ENCODE data around the gene ATP8A2. TPM values are rescaled to one million over a fixed set of nuclear protein-coding genes. Genes with fewer than 3 reads are reported as not detected.
"Not testable (repeated sequence)": the region's sequence is repeated elsewhere in the genome, so short reads cannot be mapped to it uniquely, and the experiment has no call there.

ATP8A2 gene
- total RNA-seq, 2 experiments from 2014 or later = not detected

GRCh38 chr13:25783601-25784024 lies 411.8 kb downstream of the ATP8A2 start:
- Histone ChIP-seq H3K27ac (ENCODE audit: low read depth, low read length, poor library complexity, severe bottlenecking) (no peak overlapping the region), H3K9me2 (ENCODE audit: insufficient read depth, low read length) (no peaks in the 10 kb centered on the region), H3K4me1 (ENCODE audit: insufficient read depth, low read length, poor library complexity, severe bottlenecking) (peaks cover 12% of the 10 kb centered on the region), H3K4me3 (ENCODE audit: low read depth, low read length, poor library complexity, severe bottlenecking) (no peak overlapping the region), H4K20me1 (ENCODE audit: insufficient read depth, low read length) (no peaks in the 10 kb centered on the region), H3K4me2 (ENCODE audit: low read length) (no peak overlapping the region), H3K79me2 (ENCODE audit: insufficient read depth, low read depth, low read length) (no peaks in the 10 kb centered on the region), H2AFZ (ENCODE audit: low read length) (no peak overlapping the region), H3K36me3 (ENCODE audit: insufficient read depth, low read length) (no peaks in the 10 kb centered on the region), H3K9me3 (ENCODE audit: low read length) (no peaks in the 10 kb centered on the region)
- BruUV-seq (replicated peaks) = no TSS peak
- intact Hi-C loops (cut with micrococcal nuclease; ENCODE audit: unreplicated experiment) = no loop called here
- DNase-seq (ENCODE audit: low spot score) = no peak
- CTCF ChIA-PET (ENCODE audit: unreplicated experiment) = no interaction called here
- POLR2A ChIA-PET = no interaction called here
- TF ChIP-seq EZH2phosphoT487 (IDR thresholded peaks at IDR 0.05; ENCODE audit: borderline replicate concordance, low read depth, low read length) (no peak), CTCF (conservative IDR thresholded peaks at IDR 0.05; ENCODE audit: low read length) (no peak)

- Histone ChIP-seq H3K4me2 (ENCODE audit: low read length) (no peak overlapping the region), H3K36me3 (ENCODE audit: insufficient read depth, low read length) (no peaks in the 10 kb centered on the region), H3K4me3 (ENCODE audit: low read depth, low read length, poor library complexity, severe bottlenecking) (no peak overlapping the region), H3K9me3 (ENCODE audit: low read length) (no peaks in the 10 kb centered on the region), H3K4me1 (ENCODE audit: insufficient read depth, low read length, poor library complexity, severe bottlenecking) (peaks cover 7% of the 10 kb centered on the region), H4K20me1 (ENCODE audit: insufficient read depth, low read length) (no peaks in the 10 kb centered on the region), H2AFZ (ENCODE audit: low read length) (no peak overlapping the region), H3K79me2 (ENCODE audit: insufficient read depth, low read depth, low read length) (no peaks in the 10 kb centered on the region), H3K27ac (ENCODE audit: low read depth, low read length, poor library complexity, severe bottlenecking) (no peak overlapping the region), H3K9me2 (ENCODE audit: insufficient read depth, low read length) (no peaks in the 10 kb centered on the region)
- BruUV-seq (replicated peaks) = no TSS peak
- no peak for DNase-seq (ENCODE audit: low spot score)
- POLR2A ChIA-PET = no interaction called here
- TF ChIP-seq CTCF (conservative IDR thresholded peaks at IDR 0.05; ENCODE audit: low read length) (no peak), EZH2phosphoT487 (IDR thresholded peaks at IDR 0.05; ENCODE audit: borderline replicate concordance, low read depth, low read length) (no peak)
- intact Hi-C loops (cut with micrococcal nuclease; ENCODE audit: unreplicated experiment) = no loop called here
- CTCF ChIA-PET (ENCODE audit: unreplicated experiment) = no interaction called here
Measured at GRCh38 chr13:25784119-25784518, 412.3 kb downstream of the ATP8A2 start.

- H3K9me2 ChIP-seq (ENCODE audit: insufficient read depth, low read length); H3K4me2 ChIP-seq (ENCODE audit: low read length); H3K36me3 ChIP-seq (ENCODE audit: insufficient read depth, low read length); CTCF ChIA-PET (ENCODE audit: unreplicated experiment); H3K4me3 ChIP-seq (ENCODE audit: low read depth, low read length, poor library complexity, severe bottlenecking); DNase-seq (ENCODE audit: low spot score); H3K4me1 ChIP-seq (ENCODE audit: insufficient read depth, low read length, poor library complexity, severe bottlenecking); H3K27ac ChIP-seq (ENCODE audit: low read depth, low read length, poor library complexity, severe bottlenecking); BruUV-seq (replicated peaks); H4K20me1 ChIP-seq (ENCODE audit: insufficient read depth, low read length); POLR2A ChIA-PET; H3K79me2 ChIP-seq (ENCODE audit: insufficient read depth, low read depth, low read length); H3K9me3 ChIP-seq (ENCODE audit: low read length); intact Hi-C loops (cut with micrococcal nuclease; ENCODE audit: unreplicated experiment); H2AFZ ChIP-seq (ENCODE audit: low read length): not testable (repeated sequence)
Measured at GRCh38 chr13:25790137-25790536, 418.4 kb downstream of the ATP8A2 start.

Measured in OCI-LY7 (cell line).